ENCODE measurements around the gene FUT1.

- TF ChIP-seq POLR2A (IDR thresholded peaks at IDR 0.05) (no peak), CTCF (IDR thresholded peaks at IDR 0.05) (no peak), POLR2AphosphoS5 (IDR thresholded peaks at IDR 0.05) (no peak)
Measured at GRCh38 chr19:48757089-48757675, 4.7 kb upstream of the FUT1 start.

Measured in breast epithelium (tissue), 3 donors.